C1 segment of cervical spinal cord (tissue), 14 donors: ENCODE data around the gene SLC36A2.
"Not testable (repeated sequence)": the region's sequence is repeated elsewhere in the genome, so short reads cannot be mapped to it uniquely, and the experiment has no call there.

Experiments
- DNase-seq, 14 donors: peaks; one replicate each; lab custom pipeline; 2025; lab: John Stamatoyannopoulos, UW

SLC36A2 gene

GRCh38 chr5:151347369-151347768 lies at the start of gene SLC36A2:
TSS of gene SLC36A2 (minus strand) at chr5:151347559. CDS start at chr5:151347460, 99 bp downstream.
- DNase-seq: no peak

GRCh38 chr5:151388960-151389359 lies 41.6 kb upstream of the SLC36A2 start:
- no peak for DNase-seq

- DNase-seq: no peak
These were observed 36.7 kb upstream of the SLC36A2 start for GRCh38 chr5:151384106-151384505.

- DNase-seq: no peak
These were observed 35.7 kb upstream of the SLC36A2 start for GRCh38 chr5:151383011-151383410.

GRCh38 chr5:151382576-151382975 lies 35.2 kb upstream of the SLC36A2 start:
- no peak for DNase-seq

DNA sequence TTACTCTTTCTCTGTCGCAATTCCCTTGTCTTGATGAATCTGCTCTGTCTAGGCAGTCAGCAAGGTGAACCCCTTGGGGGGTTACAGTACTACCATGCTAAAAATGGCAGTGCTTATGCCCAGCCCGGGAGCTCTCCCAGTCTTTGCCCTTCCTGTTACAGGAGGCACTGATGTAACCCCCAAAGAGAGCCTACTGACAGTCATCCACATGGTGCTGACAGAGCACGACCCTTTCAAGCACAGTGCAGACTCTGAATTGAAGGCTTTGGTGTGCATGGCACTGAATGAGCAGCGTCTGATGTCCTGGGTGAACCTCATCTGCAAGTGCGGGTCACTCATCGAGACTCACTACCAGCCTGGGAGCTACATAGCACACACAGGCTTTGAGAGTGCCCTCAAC lies 34.5 kb upstream of the SLC36A2 start:
- no peak for DNase-seq

- DNase-seq: peak in 2 of 14 donors; percentile 10 to 54
These were observed 31.3 kb upstream of the SLC36A2 start for GRCh38 chr5:151378616-151379015.

GRCh38 chr5:151374539-151374938 lies 27.2 kb upstream of the SLC36A2 start:
- DNase-seq: no peak

GRCh38 chr5:151367038-151367437 lies 19.7 kb upstream of the SLC36A2 start:
- DNase-seq: not testable (repeated sequence)

GRCh38 chr5:151363673-151364072 lies 16.3 kb upstream of the SLC36A2 start:
- DNase-seq: no peak

DNA sequence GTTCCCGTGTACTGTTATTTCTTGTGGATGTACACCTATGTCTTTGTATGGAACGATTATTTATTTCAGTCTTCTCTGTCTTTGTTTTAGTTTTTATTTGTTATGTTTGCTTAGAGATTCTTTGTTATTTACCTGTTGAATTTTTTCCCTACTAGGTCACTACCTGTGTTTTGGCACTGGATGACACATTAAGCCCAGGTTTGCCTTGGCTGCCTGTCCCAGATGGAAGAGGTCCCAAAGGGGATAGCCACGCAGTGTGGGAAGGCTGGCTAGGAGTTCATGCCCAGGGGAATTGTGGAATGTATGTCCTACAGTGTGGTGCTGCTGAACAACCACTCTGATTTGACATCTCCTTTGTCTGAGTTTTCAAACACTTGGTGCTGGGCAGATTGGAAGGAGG lies 15.6 kb upstream of the SLC36A2 start:
- DNase-seq: no peak

GRCh38 chr5:151359391-151359790 lies 12.0 kb upstream of the SLC36A2 start:
- no peak for DNase-seq

- DNase-seq: no peak
These were observed 10.4 kb upstream of the SLC36A2 start for GRCh38 chr5:151357792-151358191.

DNA sequence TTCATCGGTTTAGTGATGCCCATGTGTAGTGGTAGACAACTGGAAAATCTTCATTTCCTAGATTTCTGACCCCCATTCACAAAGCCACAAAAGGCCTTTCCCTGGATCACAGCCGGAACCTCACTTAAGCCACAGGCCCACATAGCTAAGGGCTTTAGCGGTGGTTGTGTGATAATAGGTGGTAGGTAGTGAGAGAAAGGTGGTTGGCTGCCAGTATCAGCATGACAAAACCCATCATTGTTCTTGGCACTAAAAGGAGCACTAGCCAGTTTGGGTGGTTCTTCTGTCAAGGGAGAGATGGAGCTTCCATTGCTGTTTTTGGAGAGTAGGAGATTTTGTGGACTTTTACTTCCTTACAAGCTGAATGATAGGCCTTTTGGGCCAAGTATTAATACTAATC lies 9.7 kb upstream of the SLC36A2 start:
- no peak for DNase-seq

DNA sequence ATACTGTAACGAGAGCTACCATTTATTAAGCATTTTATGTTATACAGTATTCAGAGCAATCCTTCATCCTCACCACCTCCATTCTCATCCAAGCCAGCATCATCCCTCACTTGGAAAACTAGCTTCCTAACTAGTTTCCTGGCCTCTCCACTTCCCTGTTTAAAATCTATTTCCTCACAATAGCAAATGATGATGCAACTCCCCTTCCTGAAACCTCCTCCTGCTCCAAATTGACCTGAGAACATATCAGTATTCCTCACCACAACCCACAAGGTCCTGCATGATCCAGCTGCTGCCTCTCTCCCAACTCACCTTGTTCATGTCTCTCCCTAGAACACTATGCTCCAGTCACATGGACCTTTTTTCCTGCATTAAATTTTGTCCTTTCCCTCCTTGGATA lies 4.3 kb upstream of the SLC36A2 start:
- no peak for DNase-seq

DNA sequence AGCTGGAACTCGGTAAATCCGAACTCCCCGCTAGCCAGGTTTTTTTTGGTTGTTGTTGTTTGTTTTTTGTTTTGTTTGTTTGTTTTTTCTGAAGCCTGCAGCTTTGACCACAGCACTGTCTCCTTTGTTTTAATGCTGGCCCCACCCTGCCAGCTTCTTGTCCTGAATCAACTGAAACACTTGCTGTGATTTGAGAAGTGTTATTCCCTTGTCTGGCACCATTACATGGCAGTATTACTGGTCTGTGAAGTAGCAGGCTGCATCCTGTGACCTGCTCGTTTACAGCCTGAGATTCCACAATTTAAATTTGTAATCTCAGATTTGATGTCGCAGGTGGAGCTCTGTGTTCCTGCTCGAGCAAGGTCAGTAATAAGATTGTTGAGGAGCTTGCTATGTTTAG lies 1.4 kb upstream of the SLC36A2 start:
- no peak for DNase-seq

- no peak for DNase-seq
These were observed 1.4 kb downstream of the SLC36A2 start for GRCh38 chr5:151345808-151346478.

DNA sequence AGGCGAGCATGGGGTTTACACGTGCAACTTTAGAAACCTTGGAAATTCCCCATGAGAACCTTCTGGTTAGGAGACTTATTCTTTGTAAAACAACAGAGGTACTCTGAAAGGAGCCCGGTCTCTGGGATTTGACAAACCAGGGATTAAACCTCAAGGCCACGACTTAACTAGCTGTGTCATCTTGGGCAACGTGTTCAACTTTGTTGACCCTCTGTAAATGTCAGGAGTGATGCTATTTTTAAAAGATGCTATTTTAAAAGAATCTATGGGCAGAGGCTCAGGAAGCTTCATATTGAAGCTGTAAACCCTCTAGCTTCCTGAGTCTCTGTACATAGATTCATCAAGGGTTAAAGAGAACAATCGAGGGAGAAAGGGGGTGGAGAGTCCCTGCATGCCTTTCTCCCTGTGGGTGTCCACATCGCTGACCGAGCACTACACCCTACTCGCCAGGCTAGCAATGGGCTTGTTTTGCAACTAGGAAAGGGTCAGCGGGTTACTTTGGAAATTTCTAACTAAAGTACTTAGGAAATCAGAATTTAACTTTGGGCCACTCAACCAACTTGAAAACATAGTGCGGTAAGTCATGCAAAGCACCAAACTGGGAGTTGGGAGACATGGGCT lies 2.1 kb downstream of the SLC36A2 start:
- no peak for DNase-seq

DNA sequence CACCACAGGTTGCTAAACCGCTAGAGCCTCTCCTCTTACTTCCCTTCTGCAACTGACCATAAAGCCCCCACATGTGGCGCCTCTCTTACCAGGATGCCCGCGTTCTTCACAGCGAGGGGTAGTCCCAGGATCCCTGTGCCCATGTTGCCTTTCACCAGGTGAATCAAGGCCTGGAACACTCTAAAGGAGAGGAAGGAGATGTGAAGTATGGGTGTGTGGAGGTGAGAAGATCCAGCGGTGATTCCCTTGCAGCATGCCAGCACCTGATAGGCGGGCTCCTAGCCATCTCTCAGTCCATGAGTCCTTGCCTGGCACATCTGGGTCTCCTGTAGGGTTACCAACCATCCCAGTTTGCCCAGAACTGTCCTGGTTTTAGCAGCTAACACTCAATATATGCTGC lies 3.3 kb downstream of the SLC36A2 start:
- DNase-seq: no peak

DNA sequence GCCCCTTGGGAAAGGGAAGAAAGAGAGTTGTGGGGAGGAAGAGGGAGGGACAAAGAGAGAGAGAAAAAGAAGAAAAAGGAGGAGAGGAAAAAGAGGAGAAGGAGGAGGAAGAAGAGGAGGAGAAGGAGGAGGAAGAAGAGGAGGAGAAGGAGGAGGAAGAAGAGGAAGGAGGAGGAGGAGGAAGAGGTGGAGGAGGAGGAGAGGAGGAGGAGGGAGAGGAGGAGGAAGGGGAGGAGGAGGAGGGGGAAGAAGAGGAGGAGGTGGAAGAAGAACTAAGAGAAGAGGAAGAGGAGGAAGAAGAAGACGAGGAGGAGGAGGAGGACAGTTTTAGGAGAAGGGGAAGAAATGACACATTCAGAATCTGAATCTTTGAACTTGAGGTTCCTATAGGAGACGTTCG lies 7.4 kb downstream of the SLC36A2 start:
- DNase-seq: no peak

- no peak for DNase-seq
These were observed 8.6 kb downstream of the SLC36A2 start for GRCh38 chr5:151338734-151339133.

DNA sequence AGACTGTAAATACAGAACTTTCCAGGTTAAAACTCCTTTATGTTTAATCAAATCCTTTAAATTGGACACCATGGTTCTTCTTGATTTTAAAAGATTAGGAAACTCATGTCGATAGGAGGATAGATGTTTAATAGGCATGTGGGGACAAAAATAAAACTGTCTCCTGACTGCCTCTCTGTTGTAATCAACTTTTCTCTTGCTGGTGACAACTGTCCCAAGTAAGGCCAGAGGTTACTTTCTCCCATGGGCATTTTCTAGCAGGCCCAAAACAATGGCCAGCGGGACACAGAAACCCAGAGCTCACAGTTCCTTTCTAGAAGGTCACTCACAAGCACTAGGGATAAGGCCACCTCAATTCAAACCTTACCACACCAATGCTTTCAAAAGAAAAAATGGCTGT lies 14.5 kb downstream of the SLC36A2 start:
- DNase-seq: no peak

- no peak for DNase-seq
These were observed 18.6 kb downstream of the SLC36A2 start for GRCh38 chr5:151328734-151329133.

DNA sequence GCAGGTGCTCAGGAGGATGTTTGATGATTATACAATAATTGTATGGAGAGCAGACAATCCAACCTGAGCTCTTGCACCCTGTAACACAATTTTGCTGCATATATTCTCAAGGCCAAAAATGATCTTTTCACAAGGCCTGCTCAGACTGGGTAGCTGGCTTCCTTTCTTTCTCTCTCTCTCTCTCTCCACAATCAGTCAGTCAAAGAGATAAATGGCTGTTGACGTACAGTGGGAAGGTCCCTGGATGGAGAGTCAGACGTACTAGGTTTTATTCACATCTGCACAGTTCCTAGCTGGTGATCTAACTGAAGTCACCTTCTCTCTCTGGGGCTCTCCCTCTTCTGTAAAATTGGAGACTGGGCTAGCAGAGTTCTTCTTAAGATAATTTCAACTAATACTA lies 19.8 kb downstream of the SLC36A2 start:
- no peak for DNase-seq
